Effector memory CD4-positive, alpha-beta T cell (primary cell): ENCODE data around the gene ARHGAP42.

ENCODE experiments used
- DNase-seq, 3 donors: peaks; one replicate each; pipeline ENCODE4 v3.0.0-alpha.2; 2020
- H3K27ac ChIP-seq: 2 replicates; pipeline ENCODE4 v1.7.0; 2013; ENCODE audit warnings: mild to moderate bottlenecking, low read length, moderate library complexity; ENCODE audit not compliant: insufficient read depth, poor library complexity, severe bottlenecking
- H3K27me3 ChIP-seq: replicated peaks from 2 replicates; pipeline ENCODE4 v1.7.0; 2013; ENCODE audit warnings: mild to moderate bottlenecking, low read length; ENCODE audit not compliant: insufficient read depth, control insufficient read depth, poor library complexity, severe bottlenecking
- H3K36me3 ChIP-seq: 2 replicates; pipeline ENCODE4 v1.7.0; 2013; ENCODE audit warnings: mild to moderate bottlenecking, low read length, moderate library complexity; ENCODE audit not compliant: control insufficient read depth, insufficient read depth
- H3K4me1 ChIP-seq: 2 replicates; pipeline ENCODE4 v1.7.0; 2013; ENCODE audit warnings: low read length, mild to moderate bottlenecking; ENCODE audit not compliant: control insufficient read depth, insufficient read depth, poor library complexity, severe bottlenecking
- H3K4me3 ChIP-seq: 2 replicates; pipeline ENCODE4 v1.7.0; 2013; ENCODE audit warnings: low read length, low read depth, mild to moderate bottlenecking; ENCODE audit not compliant: insufficient read depth, poor library complexity, severe bottlenecking
- H3K9me3 ChIP-seq: 2 replicates; pipeline ENCODE4 v1.7.0; 2013; ENCODE audit warnings: mild to moderate bottlenecking, low read length, moderate library complexity; ENCODE audit not compliant: control insufficient read depth

The ARHGAP42 gene

DNA sequence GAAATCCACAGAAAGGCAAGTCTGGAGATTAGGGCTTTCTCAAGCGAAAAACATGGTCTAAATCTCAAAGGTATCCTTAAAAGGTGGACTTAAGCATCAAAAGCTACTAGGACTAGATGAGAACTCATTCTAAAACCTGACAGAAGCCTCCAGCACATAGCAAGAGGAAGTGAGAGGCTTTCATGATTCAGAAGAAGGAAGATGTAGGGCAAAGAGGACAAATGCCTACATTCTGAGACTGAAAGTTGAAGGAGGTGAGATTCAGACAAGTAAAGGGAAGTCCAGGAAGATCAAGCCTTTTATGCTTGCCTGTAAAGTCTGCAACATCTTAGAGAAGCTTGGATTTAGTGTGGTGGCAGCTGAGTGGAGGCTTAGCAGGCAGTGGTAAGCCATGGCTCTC is 343.6 kb downstream of the ARHGAP42 start:
- Histone ChIP-seq H3K4me1 (no peaks in the 10 kb centered on the region), H3K27ac (no peak overlapping the region), H3K27me3 (no peaks in the 10 kb centered on the region), H3K36me3 (no peaks in the 10 kb centered on the region), H3K9me3 (no peaks in the 10 kb centered on the region), H3K4me3 (no peak overlapping the region)
- DNase-seq, result no peak

DNA sequence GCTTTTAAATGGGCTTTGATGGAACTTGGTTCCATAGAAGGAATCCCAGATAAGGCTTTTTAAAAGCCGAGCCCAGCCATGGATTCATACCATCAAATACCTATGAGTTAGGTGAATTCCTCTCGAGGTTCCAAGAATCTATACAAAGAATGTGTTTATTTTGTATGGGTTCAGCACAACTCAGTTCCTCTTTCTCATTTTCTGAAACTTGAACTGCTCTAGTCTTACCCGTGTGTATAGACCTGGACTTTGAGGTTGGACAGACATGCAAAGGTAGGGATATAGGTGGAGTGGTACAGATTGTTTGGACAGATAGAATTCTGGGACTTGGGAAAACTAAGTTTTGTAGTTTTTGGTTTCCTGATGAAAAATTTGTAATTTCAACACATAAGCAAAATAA is 344.6 kb downstream of the ARHGAP42 start:
- no peak overlapping the region for H3K27ac ChIP-seq
- H3K4me3 ChIP-seq, result no peak overlapping the region
- no peaks in the 10 kb centered on the region for H3K27me3 ChIP-seq
- DNase-seq, result no peak
- H3K9me3 ChIP-seq, result no peaks in the 10 kb centered on the region
- no peaks in the 10 kb centered on the region for H3K36me3 ChIP-seq
- no peaks in the 10 kb centered on the region for H3K4me1 ChIP-seq

DNA sequence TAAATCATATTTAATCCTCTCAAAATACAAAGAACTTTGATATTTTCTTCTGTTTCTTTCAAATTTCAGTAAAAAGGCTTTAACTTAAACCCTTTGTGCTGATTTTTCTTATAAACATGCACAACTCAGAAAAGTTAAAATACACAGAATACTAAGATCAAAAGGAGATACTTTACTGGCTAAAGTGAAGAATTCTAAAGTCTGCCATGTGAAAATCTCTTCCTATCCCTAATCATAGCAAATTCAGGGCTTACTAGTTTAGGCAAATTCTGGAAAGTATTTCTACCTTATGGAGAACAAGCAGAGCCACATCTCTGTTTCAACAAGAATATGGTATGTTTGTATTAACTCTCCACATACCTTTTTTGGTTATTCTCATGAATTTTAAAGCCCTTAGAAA is 345.9 kb downstream of the ARHGAP42 start:
- H3K9me3 ChIP-seq, result no peaks in the 10 kb centered on the region
- no peaks in the 10 kb centered on the region for H3K27me3 ChIP-seq
- no peaks in the 10 kb centered on the region for H3K36me3 ChIP-seq
- no peak overlapping the region for H3K27ac ChIP-seq
- H3K4me1 ChIP-seq, result no peaks in the 10 kb centered on the region
- H3K4me3 ChIP-seq, result no peak overlapping the region
- no peak for DNase-seq

DNA sequence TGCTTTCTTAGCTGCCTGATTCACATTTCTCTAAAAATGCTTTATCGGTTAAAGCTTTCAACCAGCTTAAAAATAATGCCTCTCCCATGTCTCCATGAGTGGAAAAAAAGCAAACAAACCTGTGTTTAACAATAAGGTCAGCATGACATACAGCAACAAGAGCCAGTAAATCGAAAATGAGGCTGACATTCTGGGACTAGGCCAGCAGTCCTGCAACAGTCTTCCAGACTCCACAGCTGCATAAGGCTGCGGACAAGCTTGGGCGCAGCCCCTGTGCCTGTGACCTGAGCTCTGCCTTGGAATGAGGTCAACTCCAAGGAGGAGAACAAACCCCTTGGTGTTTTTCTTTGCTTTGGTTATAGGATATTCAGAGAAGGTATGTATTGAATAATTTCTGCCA is 347.0 kb downstream of the ARHGAP42 start:
- no peaks in the 10 kb centered on the region for H3K27me3 ChIP-seq
- no peak for DNase-seq
- H3K9me3 ChIP-seq, result no peaks in the 10 kb centered on the region
- no peak overlapping the region for H3K27ac ChIP-seq
- no peaks in the 10 kb centered on the region for H3K36me3 ChIP-seq
- H3K4me1 ChIP-seq, result no peaks in the 10 kb centered on the region
- no peak overlapping the region for H3K4me3 ChIP-seq

DNA sequence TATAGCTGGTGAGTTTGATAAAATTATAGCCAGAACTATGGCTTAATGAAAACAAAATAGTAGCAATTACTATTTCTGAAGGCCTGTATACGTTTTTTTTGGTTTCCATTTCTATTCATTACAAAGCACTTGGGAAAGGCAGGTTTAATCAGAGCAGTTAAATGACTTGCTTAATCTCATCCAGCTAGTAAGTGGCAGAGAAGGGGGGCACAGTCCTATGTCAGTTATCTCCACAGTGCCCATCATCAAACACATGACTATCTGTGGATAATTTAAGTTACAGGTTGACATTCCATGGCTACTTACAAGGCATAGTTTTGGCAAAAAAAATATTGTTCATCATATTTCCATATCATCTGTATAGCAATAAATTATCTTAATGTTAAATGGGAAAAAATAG is 348.8 kb downstream of the ARHGAP42 start:
- H3K4me1 ChIP-seq, result no peaks in the 10 kb centered on the region
- H3K36me3 ChIP-seq, result no peaks in the 10 kb centered on the region
- no peak for DNase-seq
- H3K9me3 ChIP-seq, result no peaks in the 10 kb centered on the region
- no peak overlapping the region for H3K4me3 ChIP-seq
- H3K27ac ChIP-seq, result no peak overlapping the region
- H3K27me3 ChIP-seq, result no peaks in the 10 kb centered on the region
